ENCODE results near the gene BLOC1S4.

BLOC1S4 gene

GRCh38 chr4:6718932-6719610 lies 3.1 kb downstream of the BLOC1S4 start:
- DNase-seq (ENCODE audit: extremely low read depth, low read depth): no peak
- TF ChIP-seq CTCF (IDR thresholded peaks at IDR 0.05; ENCODE audit: low read depth, low read length, missing control alignments): no peak
- H3K4me3 ChIP-seq (replicated peaks; ENCODE audit: low read depth, low read length): no peak overlapping the region

DNA sequence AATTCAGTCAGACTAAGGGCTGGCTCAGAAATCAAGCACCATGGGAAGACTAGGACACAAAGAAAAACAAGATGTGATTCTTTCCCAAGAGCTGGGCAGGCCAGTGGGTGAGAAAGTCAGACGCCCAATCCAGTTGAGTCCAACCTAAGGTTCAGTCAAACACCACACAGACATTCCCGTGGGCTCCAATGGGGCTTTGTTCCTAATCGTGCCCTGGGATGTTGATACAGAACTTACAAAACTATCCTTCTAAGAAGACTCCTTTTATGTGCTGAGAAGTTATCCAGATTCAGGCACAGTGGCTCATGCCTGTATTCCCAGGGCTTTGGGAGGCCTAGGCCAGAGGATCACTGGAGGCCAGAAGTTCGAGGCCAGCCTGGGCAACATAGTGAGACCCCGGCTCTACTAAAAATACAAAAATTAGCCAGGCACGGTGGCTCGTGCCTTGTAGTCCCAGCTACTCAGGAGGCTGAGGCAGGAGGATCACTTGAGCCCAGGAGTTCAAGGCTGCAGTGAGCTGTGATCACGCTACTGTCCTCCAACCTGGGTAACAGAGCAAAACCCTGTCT lies 3.7 kb downstream of the BLOC1S4 start:
- H3K4me3 ChIP-seq (replicated peaks; ENCODE audit: low read depth, low read length): no peak overlapping the region
- DNase-seq (ENCODE audit: extremely low read depth, low read depth): no peak
- no peak for TF ChIP-seq CTCF (IDR thresholded peaks at IDR 0.05; ENCODE audit: low read depth, low read length, missing control alignments)

- H3K4me3 ChIP-seq (replicated peaks; ENCODE audit: low read depth, low read length): no peak overlapping the region
- DNase-seq (ENCODE audit: extremely low read depth, low read depth): peak; percentile 29
- TF ChIP-seq CTCF (IDR thresholded peaks at IDR 0.05; ENCODE audit: low read depth, low read length, missing control alignments): peak; percentile 91
Measured at GRCh38 chr4:6720202-6720699, 4.3 kb downstream of the BLOC1S4 start.

DNA sequence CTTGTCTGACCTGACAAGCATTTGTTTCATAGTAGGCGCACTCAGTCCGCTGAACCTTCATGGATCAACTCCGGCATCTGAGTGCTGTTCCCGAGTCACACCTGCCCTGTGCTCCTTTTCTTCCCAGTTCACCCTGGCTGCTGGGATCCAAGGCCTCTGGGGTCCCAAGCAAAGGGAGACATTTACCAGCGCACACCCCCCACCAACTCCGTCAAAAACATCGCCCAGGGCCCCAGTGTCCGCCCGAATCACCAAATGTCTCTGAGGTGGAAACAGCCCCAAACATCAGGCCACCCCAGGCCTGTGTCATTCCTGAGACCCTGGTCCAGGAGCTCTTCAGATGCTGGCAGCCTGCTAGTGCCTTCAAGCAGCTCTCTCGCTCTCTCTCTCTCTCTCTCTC lies 5.1 kb downstream of the BLOC1S4 start:
- no peak for DNase-seq (ENCODE audit: extremely low read depth, low read depth)
- TF ChIP-seq CTCF (IDR thresholded peaks at IDR 0.05; ENCODE audit: low read depth, low read length, missing control alignments): no peak
- H3K4me3 ChIP-seq (replicated peaks; ENCODE audit: low read depth, low read length): no peak overlapping the region

GRCh38 chr4:6722891-6723290 lies 6.9 kb downstream of the BLOC1S4 start:
- no peak overlapping the region for H3K4me3 ChIP-seq (replicated peaks; ENCODE audit: low read depth, low read length)
- TF ChIP-seq CTCF (IDR thresholded peaks at IDR 0.05; ENCODE audit: low read depth, low read length, missing control alignments): no peak
- no peak for DNase-seq (ENCODE audit: extremely low read depth, low read depth)

GRCh38 chr4:6723851-6724250 lies 7.9 kb downstream of the BLOC1S4 start:
- TF ChIP-seq CTCF (IDR thresholded peaks at IDR 0.05; ENCODE audit: low read depth, low read length, missing control alignments): no peak
- H3K4me3 ChIP-seq (replicated peaks; ENCODE audit: low read depth, low read length): no peak overlapping the region
- no peak for DNase-seq (ENCODE audit: extremely low read depth, low read depth)

Data from HFF-Myc (cell line).